Brain microvascular endothelial cell (primary cell): ENCODE measurements around the gene TEKT2.

Experiments
- DNase-seq: peaks from one replicate; pipeline ENCODE4 v3.0.0-alpha.2; 2020
- H3K27ac ChIP-seq: fragments of 250-450 bp; sonication (Bioruptor Pico); 2 replicates; pipeline ENCODE4 v1.5.1; 2020; ENCODE audit warnings: mild to moderate bottlenecking, moderate library complexity
- H3K27me3 ChIP-seq: fragments of 250-450 bp; sonication (Bioruptor Pico); replicated peaks from 2 replicates; pipeline ENCODE4 v1.5.1; 2020; ENCODE audit warnings: mild to moderate bottlenecking
- H3K36me3 ChIP-seq: fragments of 250-450 bp; sonication (Bioruptor Pico); replicated peaks from 2 replicates; pipeline ENCODE4 v1.5.1; 2020; ENCODE audit warnings: mild to moderate bottlenecking
- H3K4me3 ChIP-seq: 2 replicates; pipeline ENCODE4 v1.5.1; 2011; ENCODE audit warnings: low read depth, mild to moderate bottlenecking, control low read depth, low read length, moderate library complexity
- CTCF ChIP-seq: IDR thresholded peaks from 2 replicates; pipeline ENCODE4 v1.5.1; 2011; ENCODE audit warnings: low read depth, mild to moderate bottlenecking, moderate library complexity, low read length, control low read depth, inconsistent platforms; ENCODE audit errors: missing control alignments
- in situ Hi-C: cut with HindIII; loops from 2 replicates; pipeline ENCODE4 v1.10.0; 2017; ENCODE audit warnings: low sequenced_read_pairs, low pct_ligation_motif_present

Gene TEKT2

GRCh38 chr1:36092166-36092797 lies 8.4 kb downstream of the TEKT2 start:
- Histone ChIP-seq H3K27me3 (no peaks in the 10 kb centered on the region), H3K4me3 (no peak overlapping the region), H3K36me3 (peaks cover 44% of the 10 kb centered on the region), H3K27ac (no peak overlapping the region)
- in situ Hi-C loops, result no loop called here
- DNase-seq, result no peak
- TF ChIP-seq CTCF, result no peak

- no peak for TF ChIP-seq CTCF
- H3K36me3 ChIP-seq, result peaks cover 44% of the 10 kb centered on the region
- no peak for DNase-seq
- in situ Hi-C loops, result no loop called here
- H3K27me3 ChIP-seq, result no peaks in the 10 kb centered on the region
- no peak overlapping the region for H3K27ac ChIP-seq
- H3K4me3 ChIP-seq, result no peak overlapping the region
These were observed 8.9 kb downstream of the TEKT2 start for GRCh38 chr1:36092798-36093185.

- H3K4me3 ChIP-seq, result no peak overlapping the region
These were observed 9.3 kb downstream of the TEKT2 start for GRCh38 chr1:36093226-36093625.

GRCh38 chr1:36093929-36094328 lies 10.0 kb downstream of the TEKT2 start:
- no peak overlapping the region for H3K27ac ChIP-seq
- no peaks in the 10 kb centered on the region for H3K27me3 ChIP-seq
- H3K36me3 ChIP-seq, result peaks cover 44% of the 10 kb centered on the region
- no peak for TF ChIP-seq CTCF
- no peak for DNase-seq
- in situ Hi-C loops, result no loop called here
- H3K4me3 ChIP-seq, result no peak overlapping the region

More at GRCh38 chr1:36093226-36093625, 9.3 kb downstream of the TEKT2 start:
- H3K36me3 ChIP-seq, result peaks cover 44% of the 10 kb centered on the region
- in situ Hi-C loops, result no loop called here
- no peaks in the 10 kb centered on the region for H3K27me3 ChIP-seq
- no peak overlapping the region for H3K27ac ChIP-seq
- TF ChIP-seq CTCF, result no peak
- DNase-seq, result no peak

- DNase-seq, result no peak
- no peak overlapping the region for H3K4me3 ChIP-seq
- TF ChIP-seq CTCF, result no peak
- H3K36me3 ChIP-seq, result peaks cover 44% of the 10 kb centered on the region
- in situ Hi-C loops, result no loop called here
- H3K27me3 ChIP-seq, result no peaks in the 10 kb centered on the region
- H3K27ac ChIP-seq, result no peak overlapping the region
These were observed 10.7 kb downstream of the TEKT2 start for GRCh38 chr1:36094621-36095061.
